BLaER1 (cell line): Measurements from ENCODE around the gene BOD1L1.

ENCODE experiments used
- H3K27ac ChIP-seq: shearing (Covaris generic); formaldehyde crosslinking; 2 replicates; pipeline ENCODE4 v1.8.1; 2022
- H3K27me3 ChIP-seq: shearing (Covaris generic); formaldehyde crosslinking; 2 replicates; pipeline ENCODE4 v1.8.1; 2022
- H3K36me3 ChIP-seq: shearing (Covaris generic); formaldehyde crosslinking; 2 replicates; pipeline ENCODE4 v1.8.1; 2022
- H3K4me1 ChIP-seq: shearing (Covaris generic); formaldehyde crosslinking; 2 replicates; pipeline ENCODE4 v1.8.1; 2022
- H3K4me2 ChIP-seq: shearing (Covaris generic); formaldehyde crosslinking; 2 replicates; pipeline ENCODE4 v1.8.1; 2022
- H3K4me3 ChIP-seq: shearing (Covaris generic); formaldehyde crosslinking; 2 replicates; pipeline ENCODE4 v1.8.1; 2022
- H3K9ac ChIP-seq: shearing (Covaris generic); formaldehyde crosslinking; 2 replicates; pipeline ENCODE4 v1.8.1; 2022
- H3K9me3 ChIP-seq: shearing (Covaris generic); formaldehyde crosslinking; 2 replicates; pipeline ENCODE4 v1.8.1; 2022
- H4K20me1 ChIP-seq: shearing (Covaris generic); formaldehyde crosslinking; 2 replicates; pipeline ENCODE4 v1.8.1; 2022
- Cebpa-rat ChIP-seq: shearing (Covaris generic); IDR thresholded peaks from 2 replicates; pipeline ENCODE4 v1.8.1; 2022

BOD1L1 gene

DNA sequence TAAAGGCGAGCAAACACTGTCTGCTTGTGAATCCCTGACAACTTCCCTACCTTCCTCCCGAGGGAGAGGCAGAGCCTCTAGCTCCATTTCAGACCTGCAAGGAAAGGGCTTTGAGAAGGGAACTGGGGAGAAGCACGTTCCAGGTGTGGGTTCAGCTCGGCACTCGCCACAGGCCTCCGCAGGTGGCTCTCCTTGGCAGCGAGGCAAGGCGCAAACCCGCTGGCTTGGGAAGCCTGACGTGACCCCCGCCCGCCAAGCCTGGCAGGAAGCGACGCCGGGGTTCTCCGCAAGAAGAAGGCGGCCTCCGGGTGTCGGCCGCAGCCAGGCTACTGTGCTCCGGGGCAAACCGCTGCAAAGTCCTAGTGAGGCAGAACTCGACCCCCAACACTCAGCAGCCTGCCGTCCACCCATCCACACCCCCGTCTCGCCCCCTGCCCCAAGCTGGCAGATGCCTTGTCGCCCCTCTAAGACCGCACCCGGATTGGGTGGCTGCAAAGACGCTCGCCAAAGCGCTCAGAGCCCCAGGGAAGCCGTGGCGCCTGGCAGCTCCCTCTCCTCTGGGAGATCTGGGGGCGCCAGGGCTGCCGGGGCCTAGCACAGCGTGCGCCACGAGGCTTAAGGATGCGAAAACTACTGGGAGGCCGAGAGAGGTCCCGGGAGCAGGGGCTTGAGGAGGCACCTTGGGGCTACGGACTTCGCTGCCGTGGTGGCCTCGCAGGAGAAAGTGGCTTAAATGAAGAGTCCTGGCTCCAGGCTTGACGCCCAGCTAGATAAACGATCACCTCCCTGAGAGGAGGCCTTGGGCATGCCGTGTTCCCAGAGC is 105.0 kb downstream of the BOD1L1 start:
- no peak for TF ChIP-seq Cebpa-rat
- no peaks in the 10 kb centered on the region; the same call in 1 of the 2 replicates for H4K20me1 ChIP-seq
- no peak overlapping the region for H3K27ac ChIP-seq
- peaks cover 30% of the 10 kb centered on the region for H3K9me3 ChIP-seq
- H3K9ac ChIP-seq: no peak overlapping the region
- peaks cover 68% of the 10 kb centered on the region for H3K27me3 ChIP-seq
- no peak overlapping the region for H3K4me2 ChIP-seq
- peak overlapping the region; percentile 20; the same call in 1 of the 2 replicates for H3K4me3 ChIP-seq
- no peaks in the 10 kb centered on the region for H3K36me3 ChIP-seq
- peaks cover 3% of the 10 kb centered on the region for H3K4me1 ChIP-seq

DNA sequence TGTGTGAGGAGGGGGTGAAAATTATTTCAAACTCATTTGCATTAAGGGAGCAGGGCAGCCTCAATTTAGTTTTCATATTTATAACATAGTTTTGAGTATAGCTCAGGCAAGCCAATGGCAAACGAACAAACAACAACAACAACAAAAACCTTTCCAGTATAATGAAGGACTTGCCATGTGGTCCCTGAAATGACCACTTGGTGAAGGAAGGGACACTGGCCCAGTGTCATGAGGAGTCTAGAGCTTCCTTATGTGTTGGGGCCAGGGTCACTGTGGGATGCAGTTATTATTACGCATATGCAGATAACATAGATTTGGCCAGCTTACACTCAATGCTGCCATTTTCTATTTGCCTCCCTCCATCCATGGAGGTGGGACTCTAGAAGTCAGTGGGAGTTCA is 106.5 kb downstream of the BOD1L1 start:
- Histone ChIP-seq H3K4me2 (no peak overlapping the region), H4K20me1 (no peaks in the 10 kb centered on the region), H3K9me3 (peaks cover 30% of the 10 kb centered on the region), H3K9ac (no peak overlapping the region), H3K27me3 (peaks cover 53% of the 10 kb centered on the region), H3K36me3 (no peaks in the 10 kb centered on the region), H3K27ac (no peak overlapping the region), H3K4me1 (no peaks in the 10 kb centered on the region), H3K4me3 (no peak overlapping the region)
- TF ChIP-seq Cebpa-rat: no peak
